Activated T-cell treated with anti-CD3 and anti-CD28 coated beads for 48 hours (primary cell): ENCODE data around the gene COG2.
"Not testable (repeated sequence)": the region's sequence is repeated elsewhere in the genome, so short reads cannot be mapped to it uniquely, and the experiment has no call there.

ENCODE experiments used
- DNase-seq: peaks from one replicate; pipeline ENCODE4 v3.0.0-alpha.2; 2020; ENCODE audit warnings: low read depth

COG2 gene

DNA sequence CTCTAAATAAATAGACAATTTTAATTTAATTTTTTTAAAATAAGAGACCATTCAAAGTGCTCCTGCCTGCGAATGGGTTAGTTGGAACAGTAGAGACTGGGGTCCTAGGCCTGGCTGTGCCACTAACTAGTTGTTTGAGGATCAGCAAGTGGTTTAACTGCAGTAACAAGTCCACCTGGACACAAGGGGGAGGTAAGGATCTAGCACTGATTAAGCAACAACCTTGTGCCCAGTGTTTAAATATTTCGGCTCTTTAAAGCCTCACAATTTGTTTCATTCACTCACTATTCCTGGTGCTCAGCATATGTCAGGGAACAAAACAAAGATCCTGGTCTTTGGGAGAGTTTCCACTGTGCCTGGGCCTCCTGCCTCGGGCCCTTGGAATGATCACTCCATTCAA is 73.2 kb downstream of the COG2 start:
- DNase-seq: no peak

DNA sequence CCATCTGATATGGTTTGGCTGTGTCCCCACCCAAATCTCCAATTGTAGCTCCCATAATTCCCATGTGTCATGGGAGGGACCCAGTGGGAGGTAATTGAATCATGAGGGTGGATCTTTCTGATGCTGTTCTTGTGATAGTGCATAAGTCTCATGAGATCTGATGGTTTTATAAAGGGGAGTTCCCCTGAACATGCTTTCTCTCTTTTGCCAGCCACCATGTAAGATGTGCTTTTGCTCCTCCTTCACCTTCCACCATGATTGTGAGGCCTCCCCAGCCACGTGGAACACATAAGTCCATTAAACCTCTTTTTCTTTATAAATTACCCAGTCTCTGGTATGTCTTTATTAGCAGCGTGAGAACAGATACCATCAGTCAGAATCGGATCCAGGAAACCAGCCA is 74.2 kb downstream of the COG2 start:
- DNase-seq: not testable (repeated sequence)

DNA sequence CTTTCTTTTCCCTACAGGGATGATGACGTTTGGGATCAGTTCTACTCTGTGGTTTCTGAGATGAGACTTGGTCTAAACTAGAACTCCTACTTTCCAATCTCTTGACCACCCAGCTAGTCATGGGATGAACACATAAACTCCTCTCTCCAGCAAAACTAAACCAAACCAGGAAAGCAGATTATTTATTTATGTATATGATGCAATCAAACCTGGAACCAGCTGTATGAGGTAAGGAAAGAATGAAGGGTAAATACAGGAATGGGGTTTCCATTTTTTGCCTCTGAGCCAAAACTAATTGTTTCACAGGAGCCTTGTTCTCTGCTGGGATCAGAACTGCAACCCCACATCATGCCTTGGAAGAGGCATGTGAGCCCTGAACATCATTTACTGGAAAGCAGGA is 75.0 kb downstream of the COG2 start:
- DNase-seq: no peak

DNA sequence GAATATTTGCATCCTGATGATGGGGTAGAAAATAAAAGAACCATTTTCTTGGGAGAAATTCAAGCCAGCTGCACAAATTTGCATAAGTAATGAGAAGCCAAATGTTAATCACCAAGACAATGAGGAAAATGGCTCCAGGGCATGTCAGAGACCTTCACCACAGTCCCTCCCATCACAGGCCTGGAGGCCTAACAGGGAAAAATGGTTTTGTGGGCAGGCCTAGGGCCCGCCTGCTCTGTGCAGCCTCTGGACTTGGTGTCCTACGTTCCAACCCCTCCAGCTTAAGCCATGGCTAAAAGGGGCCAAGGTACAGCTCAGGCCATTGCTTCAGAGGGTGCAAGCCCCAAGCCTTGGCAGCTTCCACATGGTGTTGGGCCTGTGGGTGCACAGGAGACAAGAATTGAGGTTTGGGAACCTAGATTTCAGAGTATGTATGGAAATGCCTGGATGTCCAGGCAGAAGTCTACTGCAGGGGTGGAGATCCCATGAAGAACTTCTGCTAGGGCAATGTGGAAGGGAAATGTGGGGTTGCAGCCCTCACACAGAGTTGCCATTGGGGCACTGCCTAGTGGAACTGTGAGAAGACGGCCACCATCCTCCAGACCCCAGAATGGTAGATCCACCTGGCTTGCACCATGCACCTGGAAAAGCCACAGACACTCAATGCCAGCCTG is 79.7 kb downstream of the COG2 start:
- DNase-seq: not testable (repeated sequence)

DNA sequence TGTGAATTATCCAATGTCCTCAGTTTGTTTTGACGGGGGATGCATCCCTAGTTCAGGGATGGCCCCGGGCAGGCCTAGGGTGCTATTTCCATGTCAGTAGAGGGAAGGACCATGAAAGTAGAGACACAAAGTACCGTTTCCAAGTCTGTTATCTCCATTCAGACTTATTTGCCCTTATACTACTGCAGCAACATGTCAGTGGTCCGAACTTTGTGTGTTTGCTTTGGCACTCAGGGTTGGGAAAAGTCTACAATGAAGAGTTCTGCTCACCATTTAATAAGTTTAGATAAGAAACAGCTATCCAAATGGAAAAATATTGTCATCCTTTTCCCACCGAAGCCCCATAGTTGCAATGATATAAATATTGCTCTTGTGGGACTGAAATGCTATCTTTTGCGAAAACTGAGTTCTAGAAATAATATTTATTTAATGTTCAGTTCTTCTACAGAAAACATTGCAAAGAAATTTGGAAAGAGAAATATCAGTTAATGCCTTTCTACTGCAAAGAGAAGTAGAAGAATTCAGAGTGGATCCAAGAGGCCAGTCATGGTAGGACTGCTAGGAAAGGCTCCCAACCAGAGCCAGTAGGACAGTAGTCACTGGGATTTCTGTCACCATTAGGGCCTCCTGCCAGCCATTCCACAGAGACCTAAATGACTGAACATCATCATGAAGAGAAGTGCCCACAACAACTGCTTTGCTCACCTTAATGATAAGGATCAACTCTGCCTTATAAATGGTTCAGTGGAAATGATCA is 83.2 kb downstream of the COG2 start:
- DNase-seq: no peak

DNA sequence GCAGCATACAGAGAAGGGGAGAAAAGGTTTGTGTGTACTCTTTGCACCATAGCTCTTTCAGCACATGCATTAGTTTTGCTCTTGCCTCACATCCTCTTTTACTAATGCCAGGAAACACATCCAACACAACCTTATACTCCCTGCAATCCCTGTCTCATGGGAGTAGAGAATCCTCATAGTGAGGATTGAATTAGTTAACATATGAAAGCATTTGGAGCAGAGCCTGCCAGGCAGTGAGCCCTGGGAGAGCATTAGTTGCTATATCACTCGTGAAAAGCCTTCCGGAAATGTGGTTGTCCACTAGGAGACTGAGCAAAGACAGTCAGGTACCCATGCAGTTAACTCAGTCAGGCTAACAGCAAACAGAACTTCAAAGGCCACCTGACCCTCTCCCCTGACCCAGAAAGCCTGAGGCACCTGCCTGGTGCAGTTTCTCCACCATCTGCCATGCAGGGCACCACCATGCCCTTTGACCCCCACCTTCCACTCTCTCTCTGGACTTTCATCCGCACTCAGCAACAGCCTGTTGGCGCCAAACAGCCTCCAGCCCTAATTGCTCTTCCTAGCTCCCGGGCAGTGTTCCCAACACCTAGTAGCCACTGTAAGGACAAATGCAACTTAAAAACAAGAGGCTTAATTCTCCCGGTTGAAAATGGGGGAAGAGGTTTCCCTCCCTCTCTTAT is 86.6 kb downstream of the COG2 start:
- DNase-seq: no peak

DNA sequence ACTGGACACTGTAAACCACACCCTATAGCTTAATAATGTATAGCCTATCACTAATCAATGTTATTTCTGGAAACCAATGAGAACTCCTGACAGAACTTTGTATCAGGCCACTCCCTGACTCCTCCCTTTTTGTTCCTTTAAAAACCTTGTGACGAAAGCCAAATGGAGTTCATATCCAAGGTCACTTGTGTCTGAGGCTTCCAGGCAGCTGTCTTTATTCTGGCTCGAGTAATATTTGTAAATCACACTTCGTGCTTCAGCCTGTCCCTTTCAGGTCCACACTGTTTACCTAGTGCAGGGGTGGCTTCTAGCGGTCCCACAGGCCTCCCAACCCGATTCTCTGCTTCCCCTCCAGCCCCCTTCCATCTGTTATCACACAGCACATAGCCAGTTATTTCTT is 88.7 kb downstream of the COG2 start:
- no peak for DNase-seq

DNA sequence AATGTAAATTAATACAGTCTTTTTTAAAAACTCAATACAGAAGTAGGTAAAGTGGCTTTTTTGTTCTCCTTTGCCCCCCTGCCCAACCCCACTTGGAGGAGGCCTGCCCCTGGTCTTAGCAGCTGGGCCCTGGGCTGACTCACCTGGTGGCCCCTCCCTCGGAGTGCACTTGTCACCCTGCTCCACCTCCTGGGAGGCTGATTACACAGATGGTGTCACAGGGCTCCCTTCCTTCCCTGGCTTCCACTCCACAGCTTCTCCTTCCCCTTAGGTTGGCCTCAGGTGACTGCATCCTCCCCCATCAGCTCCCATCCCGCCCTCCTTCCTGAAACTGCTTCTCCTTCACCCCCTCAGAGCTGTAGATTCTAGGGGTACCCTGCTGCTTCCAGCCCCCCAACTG is 93.2 kb downstream of the COG2 start:
- DNase-seq: no peak

DNA sequence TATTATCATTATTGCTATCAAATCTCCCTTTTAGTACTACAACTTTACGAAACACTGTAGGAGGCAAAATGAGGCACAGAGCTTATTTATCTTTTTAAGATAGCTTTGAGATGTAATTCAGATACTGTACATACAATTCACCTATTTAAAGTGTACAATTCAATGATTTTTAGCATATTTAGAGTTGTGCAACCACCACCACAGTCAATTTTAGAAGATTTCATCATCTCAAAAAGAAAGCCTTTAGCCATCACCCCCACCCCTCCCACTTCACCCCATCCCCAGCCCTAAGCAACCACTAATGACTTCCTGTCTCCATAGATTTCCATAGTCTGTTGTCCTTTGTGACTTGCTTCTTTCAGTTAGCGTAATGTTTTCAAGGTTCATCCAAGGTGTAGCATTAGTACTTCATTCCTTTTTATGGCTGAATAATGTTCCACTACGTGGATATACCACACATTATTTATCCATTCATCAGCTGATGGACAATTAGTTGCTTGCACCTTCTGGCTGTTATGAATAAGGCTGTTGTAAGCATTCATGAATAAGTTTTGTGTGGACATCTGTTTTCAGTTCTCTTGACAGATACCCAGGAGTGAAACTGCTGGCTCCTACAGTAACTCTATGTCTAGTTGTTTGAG is 95.5 kb downstream of the COG2 start:
- DNase-seq: no peak

DNA sequence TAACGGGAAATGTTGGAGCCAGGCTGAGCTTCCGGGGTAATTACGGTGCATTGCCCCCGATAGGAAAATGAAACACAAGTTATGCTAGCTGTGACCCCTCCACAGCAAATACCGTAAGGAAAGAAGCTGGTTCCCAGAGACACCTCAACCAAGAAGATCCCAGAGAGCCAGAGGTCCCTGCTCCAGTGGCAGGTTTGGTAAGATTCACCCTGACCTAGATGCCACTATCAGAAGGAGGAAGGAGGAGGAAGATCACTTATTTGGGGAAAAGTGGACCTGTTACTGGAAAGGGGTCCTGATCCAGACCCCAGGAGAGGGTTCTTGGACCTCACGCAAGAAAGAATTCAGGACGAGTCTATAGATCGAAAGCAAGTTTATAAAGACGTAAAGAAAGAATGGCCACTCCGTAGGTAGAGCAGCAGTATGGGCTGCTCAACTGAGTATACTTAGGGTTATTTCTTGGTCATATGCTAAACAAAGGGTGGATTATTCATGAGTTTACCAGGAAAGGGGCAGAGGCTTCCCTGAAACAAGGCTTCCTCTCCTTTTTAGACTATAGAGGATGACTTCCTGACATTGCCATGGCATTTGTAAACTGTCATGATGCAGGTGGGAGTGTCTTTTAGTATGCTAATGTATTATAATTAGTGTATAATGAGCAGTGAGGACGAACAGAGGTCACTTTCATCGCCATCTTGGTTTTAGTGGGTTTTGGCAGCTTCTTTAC is 97.4 kb downstream of the COG2 start:
- DNase-seq: no peak
